ENCODE data around the gene SEPTIN12. TPM values are rescaled to one million over a fixed set of nuclear protein-coding genes. Genes with fewer than 3 reads are reported as not detected.

Gene SEPTIN12
- total and polyA plus RNA-seq, 2 experiments from 2014 or later: not detected

- TF ChIP-seq, protein P1, sequence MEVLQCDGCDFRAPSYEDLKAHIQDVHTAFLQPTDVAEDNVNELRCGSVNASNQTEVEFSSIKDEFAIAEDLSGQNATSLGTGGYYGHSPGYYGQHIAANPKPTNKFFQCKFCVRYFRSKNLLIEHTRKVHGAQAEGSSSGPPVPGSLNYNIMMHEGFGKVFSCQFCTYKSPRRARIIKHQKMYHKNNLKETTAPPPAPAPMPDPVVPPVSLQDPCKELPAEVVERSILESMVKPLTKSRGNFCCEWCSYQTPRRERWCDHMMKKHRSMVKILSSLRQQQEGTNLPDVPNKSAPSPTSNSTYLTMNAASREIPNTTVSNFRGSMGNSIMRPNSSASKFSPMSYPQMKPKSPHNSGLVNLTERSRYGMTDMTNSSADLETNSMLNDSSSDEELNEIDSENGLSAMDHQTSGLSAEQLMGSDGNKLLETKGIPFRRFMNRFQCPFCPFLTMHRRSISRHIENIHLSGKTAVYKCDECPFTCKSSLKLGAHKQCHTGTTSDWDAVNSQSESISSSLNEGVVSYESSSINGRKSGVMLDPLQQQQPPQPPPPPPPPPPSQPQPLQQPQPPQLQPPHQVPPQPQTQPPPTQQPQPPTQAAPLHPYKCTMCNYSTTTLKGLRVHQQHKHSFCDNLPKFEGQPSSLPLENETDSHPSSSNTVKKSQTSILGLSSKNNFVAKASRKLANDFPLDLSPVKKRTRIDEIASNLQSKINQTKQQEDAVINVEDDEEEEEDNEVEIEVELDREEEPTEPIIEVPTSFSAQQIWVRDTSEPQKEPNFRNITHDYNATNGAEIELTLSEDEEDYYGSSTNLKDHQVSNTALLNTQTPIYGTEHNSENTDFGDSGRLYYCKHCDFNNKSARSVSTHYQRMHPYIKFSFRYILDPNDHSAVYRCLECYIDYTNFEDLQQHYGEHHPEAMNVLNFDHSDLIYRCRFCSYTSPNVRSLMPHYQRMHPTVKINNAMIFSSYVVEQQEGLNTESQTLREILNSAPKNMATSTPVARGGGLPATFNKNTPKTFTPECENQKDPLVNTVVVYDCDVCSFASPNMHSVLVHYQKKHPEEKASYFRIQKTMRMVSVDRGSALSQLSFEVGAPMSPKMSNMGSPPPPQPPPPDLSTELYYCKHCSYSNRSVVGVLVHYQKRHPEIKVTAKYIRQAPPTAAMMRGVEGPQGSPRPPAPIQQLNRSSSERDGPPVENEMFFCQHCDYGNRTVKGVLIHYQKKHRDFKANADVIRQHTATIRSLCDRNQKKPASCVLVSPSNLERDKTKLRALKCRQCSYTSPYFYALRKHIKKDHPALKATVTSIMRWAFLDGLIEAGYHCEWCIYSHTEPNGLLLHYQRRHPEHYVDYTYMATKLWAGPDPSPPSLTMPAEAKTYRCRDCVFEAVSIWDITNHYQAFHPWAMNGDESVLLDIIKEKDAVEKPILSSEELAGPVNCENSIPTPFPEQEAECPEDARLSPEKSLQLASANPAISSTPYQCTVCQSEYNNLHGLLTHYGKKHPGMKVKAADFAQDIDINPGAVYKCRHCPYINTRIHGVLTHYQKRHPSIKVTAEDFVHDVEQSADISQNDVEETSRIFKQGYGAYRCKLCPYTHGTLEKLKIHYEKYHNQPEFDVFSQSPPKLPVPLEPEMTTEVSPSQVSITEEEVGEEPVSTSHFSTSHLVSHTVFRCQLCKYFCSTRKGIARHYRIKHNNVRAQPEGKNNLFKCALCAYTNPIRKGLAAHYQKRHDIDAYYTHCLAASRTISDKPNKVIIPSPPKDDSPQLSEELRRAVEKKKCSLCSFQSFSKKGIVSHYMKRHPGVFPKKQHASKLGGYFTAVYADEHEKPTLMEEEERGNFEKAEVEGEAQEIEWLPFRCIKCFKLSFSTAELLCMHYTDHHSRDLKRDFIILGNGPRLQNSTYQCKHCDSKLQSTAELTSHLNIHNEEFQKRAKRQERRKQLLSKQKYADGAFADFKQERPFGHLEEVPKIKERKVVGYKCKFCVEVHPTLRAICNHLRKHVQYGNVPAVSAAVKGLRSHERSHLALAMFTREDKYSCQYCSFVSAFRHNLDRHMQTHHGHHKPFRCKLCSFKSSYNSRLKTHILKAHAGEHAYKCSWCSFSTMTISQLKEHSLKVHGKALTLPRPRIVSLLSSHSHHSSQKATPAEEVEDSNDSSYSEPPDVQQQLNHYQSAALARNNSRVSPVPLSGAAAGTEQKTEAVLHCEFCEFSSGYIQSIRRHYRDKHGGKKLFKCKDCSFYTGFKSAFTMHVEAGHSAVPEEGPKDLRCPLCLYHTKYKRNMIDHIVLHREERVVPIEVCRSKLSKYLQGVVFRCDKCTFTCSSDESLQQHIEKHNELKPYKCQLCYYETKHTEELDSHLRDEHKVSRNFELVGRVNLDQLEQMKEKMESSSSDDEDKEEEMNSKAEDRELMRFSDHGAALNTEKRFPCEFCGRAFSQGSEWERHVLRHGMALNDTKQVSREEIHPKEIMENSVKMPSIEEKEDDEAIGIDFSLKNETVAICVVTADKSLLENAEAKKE (CRISPR knock-in tag; IDR thresholded peaks at IDR 0.05): no peak
- TF ChIP-seq CREB1 (CRISPR knock-in tag; IDR thresholded peaks at IDR 0.05; ENCODE audit: low read depth): no peak
- TF ChIP-seq ZNF331 (CRISPR knock-in tag; IDR thresholded peaks at IDR 0.05; ENCODE audit: low read depth): no peak
These were observed 17.1 kb upstream of the SEPTIN12 start (continued) for GRCh38 chr16:4805231-4805630.

DNA sequence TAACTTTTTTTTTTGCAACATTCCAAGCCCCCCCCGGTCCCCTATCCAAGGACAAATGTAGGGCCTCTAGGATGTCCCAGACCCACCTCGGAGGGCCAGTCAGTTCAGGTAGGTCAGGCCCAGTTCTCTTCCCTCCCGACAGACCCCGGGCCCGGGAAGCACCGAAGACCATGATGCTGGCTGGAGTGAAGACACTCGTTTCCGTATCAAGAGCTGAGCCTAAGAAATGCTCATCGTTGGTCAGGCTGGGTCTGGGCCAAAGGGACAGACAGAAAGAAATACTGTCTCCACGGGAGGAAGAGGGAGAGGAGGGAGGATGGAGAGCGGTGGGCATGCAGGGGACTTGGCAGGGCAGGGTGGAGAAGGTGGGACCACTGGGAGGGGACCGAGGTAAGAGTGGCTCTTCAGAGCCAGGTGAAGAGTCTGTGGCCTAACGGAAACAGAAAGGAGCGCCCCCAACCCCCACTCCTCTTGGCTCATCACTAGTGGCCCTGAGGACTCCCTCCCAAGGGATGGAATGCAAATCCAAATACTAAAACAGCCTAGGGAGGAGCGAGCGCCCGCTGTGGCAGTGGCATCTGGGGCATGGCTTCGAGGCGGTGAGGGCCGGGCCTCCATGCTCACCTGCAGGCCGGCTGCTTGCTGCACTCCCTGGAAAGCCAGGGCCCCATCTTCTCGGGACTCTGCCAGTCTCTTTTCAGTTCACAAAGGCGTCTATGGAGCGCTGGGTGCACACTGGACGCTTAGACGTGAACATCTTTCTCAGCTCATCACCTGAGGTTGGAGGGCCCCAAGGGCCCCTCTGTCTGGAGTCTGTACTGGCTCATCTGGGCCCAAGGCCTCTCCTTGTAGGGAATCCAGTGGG is 16.0 kb upstream of the SEPTIN12 start:
- Histone ChIP-seq H3F3A (replicated peaks; ENCODE audit: low read depth) (peaks cover 21% of the 10 kb centered on the region; the same call in 1 of the 2 replicates), H3K79me2 (replicated peaks; ENCODE audit: insufficient read depth) (no peaks in the 10 kb centered on the region), H3K4me2 (peak overlapping the region; percentile 81), H3K4me3 (no peak overlapping the region), H3K27ac (ENCODE audit: low read depth) (peak overlapping the region; percentile 72; the same call in 1 of the 2 replicates), H3K36me3 (ENCODE audit: insufficient read depth) (peaks cover 9% of the 10 kb centered on the region), H3K4me1 (ENCODE audit: insufficient read depth) (peaks cover 28% of the 10 kb centered on the region; the same call in 1 of the 2 replicates), H4K20me1 (replicated peaks; ENCODE audit: insufficient read depth) (no peaks in the 10 kb centered on the region), H3K9me2 (ENCODE audit: insufficient read depth) (no peaks in the 10 kb centered on the region), H3K27me3 (ENCODE audit: insufficient read depth) (no peaks in the 10 kb centered on the region), H2AFZ (no peak overlapping the region)
- Mint-ChIP-seq H3K36me3 (ENCODE audit: low read depth) (peaks cover 29% of the 10 kb centered on the region), H3K4me1 (peaks cover 26% of the 10 kb centered on the region), H3K4me3 (peak overlapping the region; percentile 81), H3K27me3 (ENCODE audit: insufficient read depth, low read depth, poor library complexity) (peaks cover 10% of the 10 kb centered on the region), H3K9me3 (no peaks in the 10 kb centered on the region), H3K27ac (peak overlapping the region; percentile 81)
- ATAC-seq (no peak), DNase-seq (ENCODE audit: low spot score) (peak; percentile 30)
- TF ChIP-seq, protein P2, sequence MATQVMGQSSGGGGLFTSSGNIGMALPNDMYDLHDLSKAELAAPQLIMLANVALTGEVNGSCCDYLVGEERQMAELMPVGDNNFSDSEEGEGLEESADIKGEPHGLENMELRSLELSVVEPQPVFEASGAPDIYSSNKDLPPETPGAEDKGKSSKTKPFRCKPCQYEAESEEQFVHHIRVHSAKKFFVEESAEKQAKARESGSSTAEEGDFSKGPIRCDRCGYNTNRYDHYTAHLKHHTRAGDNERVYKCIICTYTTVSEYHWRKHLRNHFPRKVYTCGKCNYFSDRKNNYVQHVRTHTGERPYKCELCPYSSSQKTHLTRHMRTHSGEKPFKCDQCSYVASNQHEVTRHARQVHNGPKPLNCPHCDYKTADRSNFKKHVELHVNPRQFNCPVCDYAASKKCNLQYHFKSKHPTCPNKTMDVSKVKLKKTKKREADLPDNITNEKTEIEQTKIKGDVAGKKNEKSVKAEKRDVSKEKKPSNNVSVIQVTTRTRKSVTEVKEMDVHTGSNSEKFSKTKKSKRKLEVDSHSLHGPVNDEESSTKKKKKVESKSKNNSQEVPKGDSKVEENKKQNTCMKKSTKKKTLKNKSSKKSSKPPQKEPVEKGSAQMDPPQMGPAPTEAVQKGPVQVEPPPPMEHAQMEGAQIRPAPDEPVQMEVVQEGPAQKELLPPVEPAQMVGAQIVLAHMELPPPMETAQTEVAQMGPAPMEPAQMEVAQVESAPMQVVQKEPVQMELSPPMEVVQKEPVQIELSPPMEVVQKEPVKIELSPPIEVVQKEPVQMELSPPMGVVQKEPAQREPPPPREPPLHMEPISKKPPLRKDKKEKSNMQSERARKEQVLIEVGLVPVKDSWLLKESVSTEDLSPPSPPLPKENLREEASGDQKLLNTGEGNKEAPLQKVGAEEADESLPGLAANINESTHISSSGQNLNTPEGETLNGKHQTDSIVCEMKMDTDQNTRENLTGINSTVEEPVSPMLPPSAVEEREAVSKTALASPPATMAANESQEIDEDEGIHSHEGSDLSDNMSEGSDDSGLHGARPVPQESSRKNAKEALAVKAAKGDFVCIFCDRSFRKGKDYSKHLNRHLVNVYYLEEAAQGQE (IDR thresholded peaks at IDR 0.05; ENCODE audit: unreplicated experiment): no peak
- no peak for TF ChIP-seq ZNF114 (CRISPR knock-in tag; IDR thresholded peaks at IDR 0.05)
